HCT116 (cell line): ENCODE measurements around the gene ACOT7. TPM values are rescaled to one million over a fixed set of nuclear protein-coding genes. Genes with fewer than 3 reads are reported as not detected.

Experiments
- ATAC-seq: fragments of 200-7000 bp; cut with Tn5 transposase; 2 replicates; pipeline ENCODE4 v1.9.1; 2020; ENCODE audit warnings: mild to moderate bottlenecking, moderate library complexity
- BruUV-seq: library from RNA; stranded (reverse); fragments of 400-500 nt; replicated peaks from 2 replicates; lab custom pipeline; 2021; lab: Mats Ljungman, UMichigan
- CTCF ChIA-PET: fragments of 300-600 bp; sonication (Branson Sonifier 250); formaldehyde crosslinking; loops from one replicate; lab custom pipeline; 2021; ENCODE audit warnings: antibody characterized with exemption; lab: Charles Lee
- POLR2A ChIA-PET: fragments of 300-600, 350-600 bp; sonication (Branson Sonifier 250); formaldehyde crosslinking; loops from one replicate; lab custom pipeline; 2021; ENCODE audit warnings: antibody characterized with exemption; lab: Charles Lee
- RAD21 ChIA-PET, 2 experiments: fragments of 300-600 bp; sonication (Branson Sonifier 250); formaldehyde crosslinking; loops; one replicate each; lab custom pipeline; 2023; ENCODE audit warnings: low total read pairs in 2 of 2; ENCODE audit not compliant: uncharacterized antibody in 2 of 2, unreplicated experiment in 2 of 2, low non-redundant PET in 1 of 2; lab: Charles Lee
- DNase-seq: peaks from one replicate; pipeline ENCODE4 v3.0.0-alpha.2; 2010; ENCODE audit warnings: low read depth, low spot score
- H2AFZ ChIP-seq: fragments of 200-600 bp; shearing (Covaris generic), sonication (generic); 2 replicates; pipeline ENCODE4 v1.6.1; 2017; ENCODE audit warnings: low read depth, mixed run types, mixed read lengths, antibody characterized with exemption, low read length; ENCODE audit not compliant: poor library complexity, severe bottlenecking
- H3K27ac ChIP-seq: 2 replicates; pipeline ENCODE4 v1.5.1; 2012; ENCODE audit warnings: low read depth, low read length
- H3K27me3 ChIP-seq: fragments of 200-600 bp; sonication (generic); 2 replicates; pipeline ENCODE4 v1.6.1; 2016; ENCODE audit warnings: mixed run types, low read length, mixed read lengths; ENCODE audit not compliant: insufficient read depth
- H3K36me3 ChIP-seq, 2 experiments: fragments of 200-500 bp in 1 of 2; fragments of 200-600 bp in 1 of 2; sonication (Bioruptor generic) in 1 of 2; sonication (generic) in 1 of 2; 2 replicates each; pipeline versions ENCODE4 v1.5.1 to v1.6.1; 2014 to 2016; ENCODE audit warnings: low read length in 2 of 2, inconsistent platforms in 1 of 2, mixed read lengths in 1 of 2, mixed run types in 1 of 2; ENCODE audit not compliant: insufficient read depth in 2 of 2, control insufficient read depth in 1 of 2
- H3K4me1 ChIP-seq, 2 experiments: fragments of 200-600 bp in 1 of 2; sonication (generic) in 1 of 2; 2 replicates each; pipeline versions ENCODE4 v1.5.1 to v1.6.1; 2012 to 2017; ENCODE audit warnings: low read length in 2 of 2, inconsistent platforms in 1 of 2, mild to moderate bottlenecking in 1 of 2, mixed read lengths in 1 of 2, mixed run types in 1 of 2, moderate library complexity in 1 of 2; ENCODE audit not compliant: insufficient read depth in 2 of 2, control insufficient read depth in 1 of 2
- H3K4me2 ChIP-seq: fragments of 200-600 bp; sonication (generic); 2 replicates; pipeline ENCODE4 v1.6.1; 2017; ENCODE audit warnings: mixed run types, low read length, mixed read lengths
- H3K4me3 ChIP-seq, 2 experiments: fragments of 200-600 bp in 1 of 2; sonication (generic) in 1 of 2; replicated peaks in 1 of 2; 2 replicates each; pipeline ENCODE4 v1.5.1; 2011 to 2016; ENCODE audit warnings: low read length in 2 of 2, control low read depth in 1 of 2, low read depth in 1 of 2, mild to moderate bottlenecking in 1 of 2, mixed read lengths in 1 of 2, mixed run types in 1 of 2
- H3K79me2 ChIP-seq: fragments of 200-600 bp; sonication (generic); 2 replicates; pipeline ENCODE4 v1.6.1; 2017; ENCODE audit warnings: mild to moderate bottlenecking, mixed run types, low read length, moderate library complexity, mixed read lengths; ENCODE audit not compliant: insufficient read depth
- H3K9ac ChIP-seq: fragments of 200-600 bp; sonication (generic); 2 replicates; pipeline ENCODE4 v1.6.1; 2016; ENCODE audit warnings: low read length, mixed read lengths
- H3K9me2 ChIP-seq: fragments of 200-600 bp; sonication (generic), shearing (Covaris generic); 2 replicates; pipeline ENCODE4 v1.6.1; 2017; ENCODE audit warnings: mixed run types, mild to moderate bottlenecking, moderate library complexity; ENCODE audit not compliant: insufficient read depth
- H3K9me3 ChIP-seq, 2 experiments: fragments of 200-500 bp in 1 of 2; fragments of 200-600 bp in 1 of 2; sonication (Bioruptor generic) in 1 of 2; sonication (generic) in 1 of 2; 2 replicates each; pipeline ENCODE4 v1.6.1; 2014 to 2017; ENCODE audit warnings: low read length in 2 of 2, mixed read lengths in 2 of 2, inconsistent platforms in 1 of 2, low read depth in 1 of 2, mild to moderate bottlenecking in 1 of 2, mixed run types in 1 of 2, moderate library complexity in 1 of 2; ENCODE audit not compliant: control insufficient read depth in 1 of 2, insufficient read depth in 1 of 2
- H4K20me1 ChIP-seq: fragments of 200-600 bp; sonication (generic), shearing (Covaris generic); 2 replicates; pipeline ENCODE4 v1.6.1; 2017; ENCODE audit warnings: mixed run types, mild to moderate bottlenecking, moderate library complexity; ENCODE audit not compliant: insufficient read depth
- POLR2AphosphoS5 ChIP-seq: IDR thresholded peaks from 2 replicates; pipeline ENCODE4 v1.6.1; 2011; ENCODE audit warnings: mild to moderate bottlenecking, low read depth, low read length, moderate library complexity
- RAD21 ChIP-seq: IDR thresholded peaks from 2 replicates; pipeline ENCODE4 v1.6.1; 2012; ENCODE audit warnings: low read depth, mild to moderate bottlenecking
- SP1 ChIP-seq: IDR thresholded peaks from 2 replicates; pipeline ENCODE4 v1.6.1; 2012; ENCODE audit warnings: low read depth
- YY1 ChIP-seq: IDR thresholded peaks from 2 replicates; pipeline ENCODE4 v1.6.1; 2011; ENCODE audit warnings: low read length, low read depth, moderate library complexity, mild to moderate bottlenecking; ENCODE audit not compliant: insufficient replicate concordance; ENCODE audit errors: extremely low read depth
- intact Hi-C: fragments of 100-400 bp; cut with micrococcal nuclease; formaldehyde crosslinking; loops from 2 replicates; pipeline ENCODE4 v1.10.0; 2022
- total RNA-seq: library from RNA; stranded (reverse); gene quantifications from one replicate; pipeline ENCODE4 v1.2.1, GENCODE V29; 2021; ENCODE audit not compliant: unreplicated experiment
- TF ChIP-seq, protein P1 (sequence below): IDR thresholded peaks from 2 replicates; pipeline ENCODE4 v1.6.1; 2011; ENCODE audit warnings: mild to moderate bottlenecking, low read length, moderate library complexity; ENCODE audit not compliant: insufficient replicate concordance; ENCODE audit errors: extremely low read depth
- TF ChIP-seq, protein P2 (sequence below), 3 experiments: fragments of 200-600 bp in 1 of 3; sonication (generic) in 1 of 3; IDR thresholded peaks in 2 of 3; conservative IDR thresholded peaks in 1 of 3; 2 replicates each; pipeline ENCODE4 v1.5.1; 2012 to 2017; ENCODE audit warnings: low read depth in 2 of 3, low read length in 2 of 3, antibody characterized with exemption in 1 of 3, borderline replicate concordance in 1 of 3, control low read depth in 1 of 3, mild to moderate bottlenecking in 1 of 3, mixed read lengths in 1 of 3, mixed run types in 1 of 3, moderate library complexity in 1 of 3; ENCODE audit not compliant: insufficient read depth in 1 of 3
- TF ChIP-seq, protein P3 (sequence below): IDR thresholded peaks from 2 replicates; pipeline ENCODE4 v1.6.1; 2012
- TF ChIP-seq, protein P4 (sequence below): IDR thresholded peaks from 2 replicates; pipeline ENCODE4 v1.6.1; 2012

Gene ACOT7
- total RNA-seq, 1 experiment from 2014 or later: 162 TPM

DNA sequence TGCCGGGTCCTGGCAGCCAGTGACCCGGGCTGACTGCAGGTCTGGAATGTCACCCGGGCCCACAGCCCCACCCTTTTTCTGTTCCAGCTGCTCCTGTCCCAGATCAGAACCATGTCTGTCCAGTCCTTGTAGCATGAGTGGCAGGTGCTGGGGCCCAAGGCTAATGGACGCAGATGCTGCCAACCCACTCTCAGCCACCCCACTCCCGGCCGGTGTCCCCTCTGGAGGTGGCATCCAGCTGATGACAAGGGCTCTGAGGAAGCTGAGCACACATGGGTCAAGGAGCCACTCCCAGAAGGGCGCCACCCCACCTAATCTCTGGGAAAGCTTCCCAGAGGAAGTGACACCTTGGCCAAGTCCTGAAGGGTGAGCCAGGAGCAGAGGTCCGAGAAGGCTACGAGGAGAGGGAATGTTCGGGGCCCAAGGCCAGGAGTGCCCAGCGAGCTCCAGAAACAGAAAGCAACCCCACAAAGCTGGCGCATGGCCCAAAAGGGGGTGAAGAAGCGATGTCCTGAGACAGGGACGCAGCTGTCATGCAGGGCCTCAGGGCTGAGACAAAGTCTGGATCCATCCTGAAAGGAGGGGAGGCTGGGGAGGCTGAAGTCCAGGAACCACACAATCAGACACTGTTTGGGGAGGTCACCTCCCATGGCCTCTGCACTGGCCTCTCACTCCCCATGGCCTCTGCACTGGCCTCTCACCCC lies 39.5 kb downstream of the ACOT7 start:
- Histone ChIP-seq H3K4me1 (peaks cover 46 to 68% of the 10 kb centered on the region in 2 experiments), H2AFZ (no peak overlapping the region), H3K36me3 (no peaks in the 10 kb centered on the region; a peak in 1 of 4 replicates), H3K4me2 (peak overlapping the region; percentile 69), H3K27ac (peak overlapping the region; percentile 54; the same call in 1 of the 2 replicates), H3K4me3 (peak overlapping the region; percentile 5 to 30; a peak in 2 of 4 replicates), H3K9ac (peak overlapping the region; percentile 46), H3K9me2 (no peaks in the 10 kb centered on the region), H3K79me2 (peaks cover 70% of the 10 kb centered on the region), H3K9me3 (no peaks in the 10 kb centered on the region), H3K27me3 (no peaks in the 10 kb centered on the region), H4K20me1 (no peaks in the 10 kb centered on the region)
- intact Hi-C loops: no loop called here
- ATAC-seq (peak; percentile 69), DNase-seq (no peak)
- ChIA-PET RAD21 (no interaction called here), POLR2A (no interaction called here), CTCF (interaction anchor here (1.0 to 1.9 kb wide), 7 partner anchors 8 to 149 kb away, joined by 3 to 6 read pairs (median 4); partner anchors contain the start of gene ACOT7)
- TF ChIP-seq, protein P1, sequence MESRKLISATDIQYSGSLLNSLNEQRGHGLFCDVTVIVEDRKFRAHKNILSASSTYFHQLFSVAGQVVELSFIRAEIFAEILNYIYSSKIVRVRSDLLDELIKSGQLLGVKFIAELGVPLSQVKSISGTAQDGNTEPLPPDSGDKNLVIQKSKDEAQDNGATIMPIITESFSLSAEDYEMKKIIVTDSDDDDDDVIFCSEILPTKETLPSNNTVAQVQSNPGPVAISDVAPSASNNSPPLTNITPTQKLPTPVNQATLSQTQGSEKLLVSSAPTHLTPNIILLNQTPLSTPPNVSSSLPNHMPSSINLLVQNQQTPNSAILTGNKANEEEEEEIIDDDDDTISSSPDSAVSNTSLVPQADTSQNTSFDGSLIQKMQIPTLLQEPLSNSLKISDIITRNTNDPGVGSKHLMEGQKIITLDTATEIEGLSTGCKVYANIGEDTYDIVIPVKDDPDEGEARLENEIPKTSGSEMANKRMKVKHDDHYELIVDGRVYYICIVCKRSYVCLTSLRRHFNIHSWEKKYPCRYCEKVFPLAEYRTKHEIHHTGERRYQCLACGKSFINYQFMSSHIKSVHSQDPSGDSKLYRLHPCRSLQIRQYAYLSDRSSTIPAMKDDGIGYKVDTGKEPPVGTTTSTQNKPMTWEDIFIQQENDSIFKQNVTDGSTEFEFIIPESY: no peak
- TF ChIP-seq SP1 (0 out of 2 replicates have a peak, but pooled peaks have one; percentile 41), POLR2AphosphoS5 (no peak), RAD21 (no peak), YY1 (peak; percentile 25)
- TF ChIP-seq, protein P2, sequence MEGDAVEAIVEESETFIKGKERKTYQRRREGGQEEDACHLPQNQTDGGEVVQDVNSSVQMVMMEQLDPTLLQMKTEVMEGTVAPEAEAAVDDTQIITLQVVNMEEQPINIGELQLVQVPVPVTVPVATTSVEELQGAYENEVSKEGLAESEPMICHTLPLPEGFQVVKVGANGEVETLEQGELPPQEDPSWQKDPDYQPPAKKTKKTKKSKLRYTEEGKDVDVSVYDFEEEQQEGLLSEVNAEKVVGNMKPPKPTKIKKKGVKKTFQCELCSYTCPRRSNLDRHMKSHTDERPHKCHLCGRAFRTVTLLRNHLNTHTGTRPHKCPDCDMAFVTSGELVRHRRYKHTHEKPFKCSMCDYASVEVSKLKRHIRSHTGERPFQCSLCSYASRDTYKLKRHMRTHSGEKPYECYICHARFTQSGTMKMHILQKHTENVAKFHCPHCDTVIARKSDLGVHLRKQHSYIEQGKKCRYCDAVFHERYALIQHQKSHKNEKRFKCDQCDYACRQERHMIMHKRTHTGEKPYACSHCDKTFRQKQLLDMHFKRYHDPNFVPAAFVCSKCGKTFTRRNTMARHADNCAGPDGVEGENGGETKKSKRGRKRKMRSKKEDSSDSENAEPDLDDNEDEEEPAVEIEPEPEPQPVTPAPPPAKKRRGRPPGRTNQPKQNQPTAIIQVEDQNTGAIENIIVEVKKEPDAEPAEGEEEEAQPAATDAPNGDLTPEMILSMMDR (IDR thresholded peaks at IDR 0.05 in 2 of 3, conservative IDR thresholded peaks at IDR 0.05 in 1 of 3; ENCODE audit: borderline replicate concordance in 1 of 3, insufficient read depth in 1 of 3, low read depth in 2 of 3, low read length in 2 of 3): peak in 1 of 3 experiments; percentile 3; a peak in 1 of 6 replicates
- TF ChIP-seq, protein P3, sequence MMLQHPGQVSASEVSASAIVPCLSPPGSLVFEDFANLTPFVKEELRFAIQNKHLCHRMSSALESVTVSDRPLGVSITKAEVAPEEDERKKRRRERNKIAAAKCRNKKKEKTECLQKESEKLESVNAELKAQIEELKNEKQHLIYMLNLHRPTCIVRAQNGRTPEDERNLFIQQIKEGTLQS: no peak
- TF ChIP-seq, protein P4, sequence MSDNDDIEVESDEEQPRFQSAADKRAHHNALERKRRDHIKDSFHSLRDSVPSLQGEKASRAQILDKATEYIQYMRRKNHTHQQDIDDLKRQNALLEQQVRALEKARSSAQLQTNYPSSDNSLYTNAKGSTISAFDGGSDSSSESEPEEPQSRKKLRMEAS: peak; percentile 53
- BruUV-seq: no TSS peak
